HepG2 (cell line): Measurements from ENCODE around the gene OR6X1. TPM values are rescaled to one million over a fixed set of nuclear protein-coding genes. Genes with fewer than 3 reads are reported as not detected.

Experiments
- ATAC-seq: fragments of 200-7000 bp; cut with Tn5 transposase; 3 replicates; pipeline ENCODE4 v1.9.1; 2020; ENCODE audit warnings: mild to moderate bottlenecking, moderate library complexity
- BruUV-seq: library from RNA; stranded (reverse); fragments of 400-500 nt; replicated peaks from 2 replicates; lab custom pipeline; 2021; lab: Mats Ljungman, UMichigan
- CTCF ChIA-PET: fragments of 300-600 bp; formaldehyde crosslinking; extraction: SDS; loops from one replicate; lab custom pipeline; 2021; ENCODE audit warnings: low total read pairs, inconsistent platforms, low intra/inter-chr PET ratio; lab: Yijun Ruan, JAX
- POLR2A ChIA-PET: fragments of 350-600 bp; sonication (Branson Sonifier 250); formaldehyde crosslinking; loops from one replicate; lab custom pipeline; 2020; ENCODE audit warnings: antibody characterized with exemption, inconsistent platforms; lab: Yijun Ruan, JAX
- DNase-seq: peaks from one replicate; pipeline ENCODE4 v3.0.0-alpha.2; 2015; ENCODE audit warnings: low spot score
- FAIRE-seq: peaks from 3 replicates; lab custom pipeline; 2011; peaks lifted over from hg19 to GRCh38; lab: Jason Lieb, UNC
- H2AFZ ChIP-seq: one replicate; pipeline ENCODE4 v1.6.1; 2011; ENCODE audit warnings: low read length, inconsistent platforms
- H3K27ac ChIP-seq: fragments of 300-600 bp; 3 replicates; pipeline ENCODE4 v1.8.0; 2011; ENCODE audit warnings: mixed run types, mild to moderate bottlenecking, mixed read lengths, low read length, inconsistent platforms; ENCODE audit not compliant: insufficient read depth; ENCODE audit errors: extremely low read length
- H3K27me3 ChIP-seq, 2 experiments: fragments of 200-600 bp in 1 of 2; 2 replicates in 1 of 2; 3 replicates in 1 of 2; pipeline versions ENCODE4 v1.6.0 to v1.8.0; 2011; ENCODE audit warnings: low read length in 2 of 2, mild to moderate bottlenecking in 2 of 2, moderate library complexity in 2 of 2, inconsistent platforms in 1 of 2; ENCODE audit not compliant: insufficient read depth in 2 of 2, control insufficient read depth in 1 of 2
- H3K36me3 ChIP-seq, 2 experiments: fragments of 200-600 bp in 1 of 2; replicated peaks in 1 of 2; 2 replicates in 1 of 2; 3 replicates in 1 of 2; pipeline versions ENCODE4 v1.5.1 to v1.8.0; 2011; ENCODE audit warnings: low read length in 2 of 2, inconsistent platforms in 1 of 2; ENCODE audit not compliant: insufficient read depth in 2 of 2, control insufficient read depth in 1 of 2
- H3K4me1 ChIP-seq: 2 replicates; pipeline ENCODE4 v1.5.1; 2012; ENCODE audit warnings: low read length, inconsistent platforms; ENCODE audit not compliant: insufficient read depth
- H3K4me2 ChIP-seq: 2 replicates; pipeline ENCODE4 v1.6.0; 2011; ENCODE audit warnings: low read depth, low read length, inconsistent platforms
- H3K4me3 ChIP-seq, 3 experiments: fragments of 200-600 bp in 1 of 3; sonication (generic), shearing (Covaris generic) in 1 of 3; replicated peaks in 1 of 3; 2 replicates each; pipeline ENCODE4 v1.5.1; 2011 to 2016; ENCODE audit warnings: low read length in 3 of 3, inconsistent platforms in 2 of 3, low read depth in 2 of 3, mild to moderate bottlenecking in 2 of 3, control low read depth in 1 of 3, mixed read lengths in 1 of 3; ENCODE audit not compliant: insufficient read depth in 1 of 3
- H3K79me2 ChIP-seq: one replicate; pipeline ENCODE4 v1.6.1; 2011; ENCODE audit warnings: low read length, inconsistent platforms; ENCODE audit not compliant: insufficient read depth
- H3K9ac ChIP-seq: 2 replicates; pipeline ENCODE4 v1.6.0; 2011; ENCODE audit warnings: mild to moderate bottlenecking, low read depth, low read length, inconsistent platforms; ENCODE audit not compliant: insufficient read depth
- H3K9me3 ChIP-seq: 2 replicates; pipeline ENCODE4 v1.5.1; 2012; ENCODE audit warnings: mild to moderate bottlenecking, low read length
- H4K20me1 ChIP-seq: 2 replicates; pipeline ENCODE4 v1.6.0; 2011; ENCODE audit warnings: inconsistent platforms, mild to moderate bottlenecking, low read length, moderate library complexity; ENCODE audit not compliant: insufficient read depth
- IKZF4 ChIP-seq: sonication (generic); formaldehyde crosslinking; IDR thresholded peaks from 2 replicates; pipeline ENCODE4 v1.5.1; 2020; ENCODE audit warnings: borderline replicate concordance, mild to moderate bottlenecking, low read depth, missing genetic modification reagents; ENCODE audit errors: not compliant biosample characterization
- KAT8 ChIP-seq: IDR thresholded peaks from 2 replicates; pipeline ENCODE4 v1.6.1; 2016; ENCODE audit warnings: missing genetic modification reagents, missing compliant biosample characterization
- XBP1 ChIP-seq: sonication (generic); formaldehyde crosslinking; IDR thresholded peaks from 2 replicates; pipeline ENCODE4 v1.5.0; 2020; ENCODE audit warnings: missing genetic modification reagents
- ZBTB20 ChIP-seq: sonication (generic); formaldehyde crosslinking; IDR thresholded peaks from 2 replicates; pipeline ENCODE4 v1.8.1; 2023; ENCODE audit warnings: missing genetic modification reagents, low read depth, mild to moderate bottlenecking, borderline replicate concordance
- ZNF280B ChIP-seq: sonication (generic); formaldehyde crosslinking; IDR thresholded peaks from 2 replicates; pipeline ENCODE4 v1.5.0; 2020; ENCODE audit warnings: missing genetic modification reagents, mild to moderate bottlenecking, borderline replicate concordance
- ZNF326 ChIP-seq: sonication (generic); formaldehyde crosslinking; IDR thresholded peaks from 2 replicates; pipeline ENCODE4 v1.4.0; 2020; ENCODE audit warnings: missing genetic modification reagents, borderline replicate concordance
- ZNF331 ChIP-seq: sonication (generic); formaldehyde crosslinking; IDR thresholded peaks from 2 replicates; pipeline ENCODE4 v1.4.0; 2020; ENCODE audit warnings: missing genetic modification reagents
- WGBS: methylation state at CpG from one replicate; pipeline ENCODE4 v1.1.6; 2017; ENCODE audit warnings: low lambda C conversion rate; 5-methylcytosine and 5-hydroxymethylcytosine counted together
- in situ Hi-C: cut with HindIII; loops from 2 replicates; pipeline ENCODE4 v1.10.0; 2017; ENCODE audit warnings: low pct_unique_long_range_greater_than_20kb; ENCODE audit not compliant: extremely low pct_ligation_motif_present
- intact Hi-C: fragments of 100-400 bp; cut with micrococcal nuclease; formaldehyde crosslinking; loops from one replicate; pipeline ENCODE4 v1.10.0; 2022; ENCODE audit not compliant: unreplicated experiment
- polyA plus RNA-seq, 8 experiments: library from polyadenylated mRNA; depleted of rRNA in 3 of 8; stranded (reverse) in 7 of 8; unstranded in 1 of 8; fragments of >200 nt; fragmentation: Illumina TruSeq in 4 of 8; extraction: Trizol in 4 of 8; gene quantifications; 2 replicates each; pipeline versions ENCODE4 v1.2.1 to v1.2.3, GENCODE V29; 2011 to 2016; ENCODE audit warnings: low read depth in 4 of 8, missing spikeins in 1 of 8, mixed read lengths in 1 of 8; ENCODE audit not compliant: insufficient read depth in 1 of 8
- total RNA-seq, 5 experiments: library from RNA; depleted of rRNA; stranded (reverse); fragments of >200 nt; fragmentation: Illumina TruSeq; extraction: Trizol; gene quantifications; 2 replicates each; pipeline ENCODE4 v1.2.3, GENCODE V29; 2016; ENCODE audit warnings: low read depth in 1 of 5
- TF ChIP-seq, protein P1 (sequence below): sonication (generic); formaldehyde crosslinking; IDR thresholded peaks from 2 replicates; pipeline ENCODE4 v1.9.0; 2021; ENCODE audit warnings: missing genetic modification reagents, borderline replicate concordance

The OR6X1 gene
- total and polyA plus RNA-seq, 2 of the 13 experiments (the other 11 are each of a cell fraction or from before 2014, with no cell fraction given), result not detected

GRCh38 chr11:123757976-123758375, 3.7 kb upstream of the OR6X1 start:
- no peak for TF ChIP-seq ZNF331 (CRISPR knock-in tag)
- TF ChIP-seq ZBTB20 (CRISPR knock-in tag), result no peak
- no peak for TF ChIP-seq IKZF4
- TF ChIP-seq XBP1 (CRISPR knock-in tag), result no peak
- in situ Hi-C loops (no loop called here), intact Hi-C loops (no loop called here)
- peaks cover 14% of the 10 kb centered on the region for H3K9me3 ChIP-seq
- no peaks in the 10 kb centered on the region for H4K20me1 ChIP-seq
- no peak overlapping the region for H3K4me3 ChIP-seq
- ATAC-seq (no peak), DNase-seq (no peak), FAIRE-seq (no peak)
- CTCF ChIA-PET, result no interaction called here
- POLR2A ChIA-PET, result no interaction called here
- no peak overlapping the region for H2AFZ ChIP-seq
- WGBS, result 13% methylated on average over 3 of the region's 3 CpGs
- no peaks in the 10 kb centered on the region for H3K36me3 ChIP-seq
- no peaks in the 10 kb centered on the region for H3K27me3 ChIP-seq
- no peak overlapping the region for H3K27ac ChIP-seq
- H3K79me2 ChIP-seq, result no peaks in the 10 kb centered on the region
- BruUV-seq, result no TSS peak
- no peak overlapping the region for H3K9ac ChIP-seq
- H3K4me2 ChIP-seq, result no peak overlapping the region
- no peaks in the 10 kb centered on the region for H3K4me1 ChIP-seq

GRCh38 chr11:123755813-123756212, 1.5 kb upstream of the OR6X1 start:
- FAIRE-seq, result no peak
- Histone ChIP-seq H2AFZ (no peak overlapping the region), H3K36me3 (no peaks in the 10 kb centered on the region), H3K79me2 (no peaks in the 10 kb centered on the region), H3K4me3 (no peak overlapping the region), H3K27ac (no peak overlapping the region), H3K27me3 (no peaks in the 10 kb centered on the region), H3K4me2 (no peak overlapping the region), H3K4me1 (no peaks in the 10 kb centered on the region), H3K9ac (no peak overlapping the region), H4K20me1 (no peaks in the 10 kb centered on the region), H3K9me3 (no peaks in the 10 kb centered on the region)
- POLR2A ChIA-PET, result no interaction called here
- CTCF ChIA-PET, result no interaction called here
- in situ Hi-C loops (no loop called here), intact Hi-C loops (no loop called here)
- TF ChIP-seq, protein P1, sequence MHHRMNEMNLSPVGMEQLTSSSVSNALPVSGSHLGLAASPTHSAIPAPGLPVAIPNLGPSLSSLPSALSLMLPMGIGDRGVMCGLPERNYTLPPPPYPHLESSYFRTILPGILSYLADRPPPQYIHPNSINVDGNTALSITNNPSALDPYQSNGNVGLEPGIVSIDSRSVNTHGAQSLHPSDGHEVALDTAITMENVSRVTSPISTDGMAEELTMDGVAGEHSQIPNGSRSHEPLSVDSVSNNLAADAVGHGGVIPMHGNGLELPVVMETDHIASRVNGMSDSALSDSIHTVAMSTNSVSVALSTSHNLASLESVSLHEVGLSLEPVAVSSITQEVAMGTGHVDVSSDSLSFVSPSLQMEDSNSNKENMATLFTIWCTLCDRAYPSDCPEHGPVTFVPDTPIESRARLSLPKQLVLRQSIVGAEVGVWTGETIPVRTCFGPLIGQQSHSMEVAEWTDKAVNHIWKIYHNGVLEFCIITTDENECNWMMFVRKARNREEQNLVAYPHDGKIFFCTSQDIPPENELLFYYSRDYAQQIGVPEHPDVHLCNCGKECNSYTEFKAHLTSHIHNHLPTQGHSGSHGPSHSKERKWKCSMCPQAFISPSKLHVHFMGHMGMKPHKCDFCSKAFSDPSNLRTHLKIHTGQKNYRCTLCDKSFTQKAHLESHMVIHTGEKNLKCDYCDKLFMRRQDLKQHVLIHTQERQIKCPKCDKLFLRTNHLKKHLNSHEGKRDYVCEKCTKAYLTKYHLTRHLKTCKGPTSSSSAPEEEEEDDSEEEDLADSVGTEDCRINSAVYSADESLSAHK, result no peak
- no peak for TF ChIP-seq KAT8 (CRISPR knock-in tag)
- TF ChIP-seq ZNF280B (CRISPR knock-in tag), result no peak
- TF ChIP-seq ZNF326 (CRISPR knock-in tag), result no peak
- 0% methylated on average over 3 of the region's 3 CpGs for WGBS
- no peak for ATAC-seq
- no TSS peak for BruUV-seq
- no peak for DNase-seq
